DND-41 (cell line): ENCODE results near the gene SRGN.

Source experiments
- CTCF ChIP-seq: IDR thresholded peaks from 2 replicates; pipeline ENCODE4 v1.5.1; 2012; ENCODE audit warnings: borderline replicate concordance, low read length, moderate library complexity, mild to moderate bottlenecking; ENCODE audit not compliant: poor library complexity, severe bottlenecking; ENCODE audit errors: extremely low read depth
- EZH2 ChIP-seq: IDR thresholded peaks from 3 replicates; pipeline ENCODE4 v1.6.1; 2012; ENCODE audit warnings: borderline replicate concordance, low read depth, mild to moderate bottlenecking, moderate library complexity, low read length, inconsistent platforms; ENCODE audit not compliant: severe bottlenecking

GRCh38 chr10:69064762-69065328 lies 23.1 kb upstream of the SRGN start:
- TF ChIP-seq CTCF: no peak
- no peak for TF ChIP-seq EZH2
